GM23338 (cell line): ENCODE measurements around the gene RFX4.

Experiments
- CREB1 ChIP-seq: fragments of 250-450 bp; sonication (Bioruptor Pico); IDR thresholded peaks from 2 replicates; pipeline ENCODE4 v1.5.0; 2020; ENCODE audit warnings: low read depth, mild to moderate bottlenecking, moderate library complexity
- CTCF ChIP-seq, 2 experiments: fragments of 200-600 bp in 1 of 2; sonication (generic) in 1 of 2; conservative IDR thresholded peaks; 2 replicates each; pipeline versions ENCODE4 v1.5.1 to v1.6.1; 2016 to 2017; ENCODE audit warnings: antibody characterized with exemption in 2 of 2, low read depth in 2 of 2, mild to moderate bottlenecking in 2 of 2, moderate library complexity in 1 of 2
- ETS1 ChIP-seq: IDR thresholded peaks from 2 replicates; pipeline ENCODE4 v1.6.1; 2016; ENCODE audit warnings: antibody characterized with exemption
- EZH2 ChIP-seq: fragments of 200-600 bp; sonication (generic); IDR thresholded peaks from one replicate; pipeline ENCODE4 v1.8.0; 2017; ENCODE audit warnings: antibody characterized with exemption, mild to moderate bottlenecking, low read depth; ENCODE audit not compliant: unreplicated experiment
- EZH2phosphoT487 ChIP-seq: fragments of 200-600 bp; sonication (generic); IDR thresholded peaks from one replicate; pipeline ENCODE4 v1.8.1; 2018; ENCODE audit warnings: antibody characterized with exemption; ENCODE audit not compliant: unreplicated experiment
- JUNB ChIP-seq: IDR thresholded peaks from one replicate; pipeline ENCODE4 v1.6.1; 2016; ENCODE audit warnings: antibody characterized with exemption; ENCODE audit not compliant: unreplicated experiment
- NANOG ChIP-seq: IDR thresholded peaks from 2 replicates; pipeline ENCODE4 v1.6.1; 2016; ENCODE audit warnings: antibody characterized with exemption, borderline replicate concordance
- POLR2AphosphoS5 ChIP-seq: IDR thresholded peaks from 2 replicates; pipeline ENCODE4 v1.6.1; 2016; ENCODE audit warnings: antibody characterized with exemption, low read depth
- REST ChIP-seq: IDR thresholded peaks from one replicate; pipeline ENCODE4 v1.6.1; 2018; ENCODE audit warnings: antibody characterized with exemption; ENCODE audit not compliant: unreplicated experiment
- STAT1 ChIP-seq: IDR thresholded peaks from one replicate; pipeline ENCODE4 v1.6.1; 2016; ENCODE audit warnings: antibody characterized with exemption; ENCODE audit not compliant: unreplicated experiment
- ZNF331 ChIP-seq: fragments of 250-450 bp; sonication (Bioruptor Pico); IDR thresholded peaks from 2 replicates; pipeline ENCODE4 v1.5.0; 2020; ENCODE audit warnings: low read depth, mild to moderate bottlenecking, moderate library complexity
- ZNF462 ChIP-seq: fragments of 250-450 bp; sonication (Bioruptor Pico); IDR thresholded peaks from 2 replicates; pipeline ENCODE4 v1.5.0; 2020; ENCODE audit warnings: mild to moderate bottlenecking, moderate library complexity

GRCh38 chr12:106745181-106745745, 162.5 kb downstream of the RFX4 start:
- no peak for TF ChIP-seq POLR2AphosphoS5
- TF ChIP-seq CTCF (conservative IDR thresholded peaks at IDR 0.05; ENCODE audit: low read depth in 2 of 2): no peak
- no peak for TF ChIP-seq JUNB
- TF ChIP-seq EZH2phosphoT487: no peak
- TF ChIP-seq ETS1: no peak
- no peak for TF ChIP-seq ZNF331
- no peak for TF ChIP-seq EZH2
- no peak for TF ChIP-seq REST
- TF ChIP-seq CREB1 (CRISPR knock-in tag): no peak
- TF ChIP-seq NANOG: no peak
- no peak for TF ChIP-seq STAT1
- TF ChIP-seq ZNF462: no peak
